CD4-positive, alpha-beta T cell (primary cell): ENCODE results near the gene SMIM35. TPM values are rescaled to one million over a fixed set of nuclear protein-coding genes. Genes with fewer than 3 reads are reported as not detected.

Experiments used
- ATAC-seq: fragments of 200-7000 bp; cut with Tn5 transposase; one replicate; pipeline ENCODE4 v1.10.0; 2022; ENCODE audit warnings: mild to moderate bottlenecking; ENCODE audit not compliant: poor library complexity
- CTCF ChIA-PET: fragments of 350-600 bp; sonication (Branson Sonifier 250); formaldehyde crosslinking; loops from one replicate; lab custom pipeline; 2021; ENCODE audit warnings: antibody characterized with exemption, inconsistent platforms; lab: Charles Lee
- POLR2A ChIA-PET: fragments of 350-600 bp; sonication (Branson Sonifier 250); formaldehyde crosslinking; loops from one replicate; lab custom pipeline; 2021; ENCODE audit warnings: antibody characterized with exemption, inconsistent platforms; lab: Charles Lee
- DNase-seq, 14 experiments: peaks; one replicate each; pipeline ENCODE4 v3.0.0-alpha.2; 2013 to 2020; ENCODE audit warnings: mixed read lengths in 2 of 14
- H3K27ac ChIP-seq, 2 donors: one replicate each; pipeline versions ENCODE4 v1.5.1 to v1.7.0; 2013; ENCODE audit warnings: low read length in 2 of 2, low read depth in 1 of 2, mild to moderate bottlenecking in 1 of 2
- H3K27me3 ChIP-seq, 2 experiments: 1 replicate in 1 of 2; 2 replicates in 1 of 2; pipeline versions ENCODE4 v1.6.1 to v1.7.0; 2013; ENCODE audit warnings: low read length in 2 of 2, control low read depth in 1 of 2, mild to moderate bottlenecking in 1 of 2, moderate library complexity in 1 of 2; ENCODE audit not compliant: insufficient read depth in 2 of 2, control insufficient read depth in 1 of 2
- H3K36me3 ChIP-seq: one replicate; pipeline ENCODE4 v1.6.1; 2013; ENCODE audit warnings: low read length, control low read depth; ENCODE audit not compliant: insufficient read depth
- H3K4me1 ChIP-seq: one replicate; pipeline ENCODE4 v1.6.1; 2013; ENCODE audit warnings: low read length, control low read depth; ENCODE audit not compliant: insufficient read depth
- H3K4me3 ChIP-seq: one replicate; pipeline ENCODE4 v1.5.1; 2013; ENCODE audit warnings: mild to moderate bottlenecking, low read length, moderate library complexity
- H3K9me3 ChIP-seq, 2 experiments: 1 replicate in 1 of 2; 2 replicates in 1 of 2; pipeline versions ENCODE4 v1.6.1 to v1.7.0; 2013; ENCODE audit warnings: low read length in 2 of 2, mild to moderate bottlenecking in 2 of 2, control low read depth in 1 of 2, moderate library complexity in 1 of 2; ENCODE audit not compliant: control insufficient read depth in 1 of 2, insufficient read depth in 1 of 2
- H3K27ac Mint-ChIP-seq: one replicate; pipeline ENCODE4 v1.8.0; 2020; ENCODE audit warnings: mixed read lengths
- H3K27me3 Mint-ChIP-seq: one replicate; pipeline ENCODE4 v1.8.0; 2021; ENCODE audit warnings: mixed read lengths
- H3K36me3 Mint-ChIP-seq: one replicate; pipeline ENCODE4 v1.8.0; 2021; ENCODE audit warnings: low read depth, mixed read lengths
- H3K4me1 Mint-ChIP-seq: one replicate; pipeline ENCODE4 v1.8.0; 2021; ENCODE audit warnings: low read depth, mixed read lengths
- H3K4me3 Mint-ChIP-seq: one replicate; pipeline ENCODE4 v1.8.0; 2020; ENCODE audit warnings: mild to moderate bottlenecking, mixed read lengths
- H3K9me3 Mint-ChIP-seq: one replicate; pipeline ENCODE4 v1.8.0; 2020; ENCODE audit warnings: mixed read lengths
- intact Hi-C, 2 experiments: fragments of 100-400 bp; cut with DNase I in 1 of 2; cut with micrococcal nuclease in 1 of 2; formaldehyde crosslinking; loops; one replicate each; pipeline versions ENCODE4 v1.15.1 to v1.9.0; 2023 to 2025; cut with DNase I, micrococcal nuclease
- total RNA-seq, 174 experiments: library from RNA in 2 of 174; stranded (reverse) in 2 of 174; gene quantifications; one replicate each; pipeline ENCODE4 v1.2.3 and lab custom pipeline; 2021 to 2026
- TF ChIP-seq, protein P1 (sequence below): fragments of 200-600 bp; IDR thresholded peaks from one replicate; pipeline ENCODE4 v1.8.0; 2022; ENCODE audit warnings: antibody characterized with exemption, mild to moderate bottlenecking

The SMIM35 gene
- total RNA-seq, 2 experiments from 2014 or later: 0.06 to 0.08 TPM

DNA sequence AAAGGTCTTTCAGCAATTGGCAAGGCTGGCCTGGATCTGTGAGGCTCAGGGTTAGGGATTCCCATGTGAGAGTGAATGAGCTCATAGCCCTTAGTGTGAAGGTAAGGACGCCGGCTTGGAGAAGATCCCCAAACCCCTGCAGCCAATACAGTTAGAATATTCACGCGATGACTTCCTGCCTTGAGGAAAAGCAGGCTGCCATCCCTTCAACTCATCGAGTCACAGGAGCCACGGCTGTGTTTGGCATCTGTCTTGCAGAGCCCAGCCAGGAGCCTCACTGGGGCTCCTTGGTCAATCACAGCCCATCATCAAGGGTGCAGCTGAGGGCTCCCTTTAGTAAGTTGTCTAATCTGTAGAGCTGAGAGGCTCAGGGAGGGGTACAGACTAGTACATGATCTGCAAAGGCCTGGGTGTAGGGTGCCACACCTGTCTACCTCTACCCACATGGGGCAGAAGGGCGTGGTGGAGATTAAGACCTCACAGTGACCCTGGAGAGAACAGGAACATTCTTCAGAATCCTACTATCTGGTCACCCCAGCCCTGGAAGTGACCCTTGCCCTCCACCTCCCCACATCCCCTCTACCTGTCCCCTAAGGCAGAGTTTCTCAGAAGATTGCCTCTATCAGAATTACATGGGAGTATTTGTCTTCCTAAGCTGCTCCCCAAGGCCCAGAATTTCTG lies 82.1 kb downstream of the SMIM35 start:
- Mint-ChIP-seq H3K36me3 (peaks cover 36% of the 10 kb centered on the region), H3K4me1 (peaks cover 100% of the 10 kb centered on the region), H3K9me3 (no peaks in the 10 kb centered on the region), H3K27ac (peak overlapping the region; percentile 83), H3K4me3 (peak overlapping the region; percentile 82), H3K27me3 (no peaks in the 10 kb centered on the region)
- ChIA-PET POLR2A (interaction anchor here (0.8 to 17.1 kb wide), 5 partner anchors 11 to 53 kb away, joined by 3 to 392 read pairs (median 132); partner anchors contain the start of gene IL10RA), CTCF (interaction anchor here (0.7 to 1.4 kb wide), 2 partner anchors 55 to 58 kb away, joined by 3 read pairs; no protein-coding TSS in a partner anchor)
- Histone ChIP-seq H3K27ac (peak overlapping the region in 1 of 2 donors; percentile 47), H3K27me3 (no peaks in the 10 kb centered on the region), H3K4me3 (no peak overlapping the region), H3K36me3 (peaks cover 13% of the 10 kb centered on the region), H3K9me3 (peaks cover 0 to 3% of the 10 kb centered on the region in 2 experiments), H3K4me1 (peaks cover 100% of the 10 kb centered on the region)
- TF ChIP-seq, protein P1, sequence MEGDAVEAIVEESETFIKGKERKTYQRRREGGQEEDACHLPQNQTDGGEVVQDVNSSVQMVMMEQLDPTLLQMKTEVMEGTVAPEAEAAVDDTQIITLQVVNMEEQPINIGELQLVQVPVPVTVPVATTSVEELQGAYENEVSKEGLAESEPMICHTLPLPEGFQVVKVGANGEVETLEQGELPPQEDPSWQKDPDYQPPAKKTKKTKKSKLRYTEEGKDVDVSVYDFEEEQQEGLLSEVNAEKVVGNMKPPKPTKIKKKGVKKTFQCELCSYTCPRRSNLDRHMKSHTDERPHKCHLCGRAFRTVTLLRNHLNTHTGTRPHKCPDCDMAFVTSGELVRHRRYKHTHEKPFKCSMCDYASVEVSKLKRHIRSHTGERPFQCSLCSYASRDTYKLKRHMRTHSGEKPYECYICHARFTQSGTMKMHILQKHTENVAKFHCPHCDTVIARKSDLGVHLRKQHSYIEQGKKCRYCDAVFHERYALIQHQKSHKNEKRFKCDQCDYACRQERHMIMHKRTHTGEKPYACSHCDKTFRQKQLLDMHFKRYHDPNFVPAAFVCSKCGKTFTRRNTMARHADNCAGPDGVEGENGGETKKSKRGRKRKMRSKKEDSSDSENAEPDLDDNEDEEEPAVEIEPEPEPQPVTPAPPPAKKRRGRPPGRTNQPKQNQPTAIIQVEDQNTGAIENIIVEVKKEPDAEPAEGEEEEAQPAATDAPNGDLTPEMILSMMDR: no peak
- intact Hi-C loops: loop anchor here (5.0 kb wide), 2 partner anchors 43 to 52 kb away; no protein-coding TSS in a partner anchor
- DNase-seq (peak in 2 of 14 experiments; percentile 11 to 32), ATAC-seq (no peak)

DNA sequence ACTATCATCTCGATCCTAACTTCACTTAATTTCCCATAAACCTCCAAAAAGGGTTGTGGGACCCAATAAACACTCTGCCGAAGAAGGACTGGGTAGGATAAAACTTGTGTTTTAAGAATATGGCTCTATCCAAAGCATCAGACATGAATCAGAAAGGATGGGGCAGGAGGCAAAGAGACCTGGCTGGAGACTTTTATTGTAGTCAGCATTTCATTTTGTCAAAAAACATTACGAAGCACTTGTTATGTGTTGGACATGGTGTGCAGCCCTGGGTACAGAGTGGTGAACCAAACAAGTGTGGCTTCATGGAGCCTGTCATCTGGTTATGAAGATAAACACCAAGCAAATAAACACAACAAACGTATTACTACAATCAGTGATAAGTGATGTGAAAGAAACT lies 83.3 kb downstream of the SMIM35 start:
- ChIA-PET POLR2A (interaction anchor here (0.7 to 17.1 kb wide), 11 partner anchors 9 to 312 kb away, joined by 3 to 392 read pairs (median 9); partner anchors contain the start of gene IL10RA), CTCF (interaction anchor here (1.1 to 2.0 kb wide), 4 partner anchors 19 to 186 kb away, joined by 3 to 6 read pairs (median 4); no protein-coding TSS in a partner anchor)
- Histone ChIP-seq H3K27me3 (no peaks in the 10 kb centered on the region), H3K36me3 (peaks cover 26% of the 10 kb centered on the region), H3K4me1 (peaks cover 100% of the 10 kb centered on the region), H3K27ac (peak overlapping the region in 1 of 2 donors; percentile 76), H3K9me3 (peaks cover 0 to 3% of the 10 kb centered on the region in 2 experiments), H3K4me3 (no peak overlapping the region)
- H3K27me3 Mint-ChIP-seq: no peaks in the 10 kb centered on the region
- peak overlapping the region; percentile 84 for H3K27ac Mint-ChIP-seq
- DNase-seq: peak in 1 of 14 experiments; percentile 20
- H3K4me3 Mint-ChIP-seq: peak overlapping the region; percentile 82
- TF ChIP-seq, protein P1: no peak
- no peak for ATAC-seq
- peaks cover 48% of the 10 kb centered on the region for H3K36me3 Mint-ChIP-seq
- intact Hi-C loops: loop anchor here in 1 of 2 experiments (2.0 to 5.0 kb wide), 3 partner anchors 17 to 51 kb away; partner anchors contain the start of gene IL10RA
- H3K4me1 Mint-ChIP-seq: peaks cover 92% of the 10 kb centered on the region
- H3K9me3 Mint-ChIP-seq: no peaks in the 10 kb centered on the region

DNA sequence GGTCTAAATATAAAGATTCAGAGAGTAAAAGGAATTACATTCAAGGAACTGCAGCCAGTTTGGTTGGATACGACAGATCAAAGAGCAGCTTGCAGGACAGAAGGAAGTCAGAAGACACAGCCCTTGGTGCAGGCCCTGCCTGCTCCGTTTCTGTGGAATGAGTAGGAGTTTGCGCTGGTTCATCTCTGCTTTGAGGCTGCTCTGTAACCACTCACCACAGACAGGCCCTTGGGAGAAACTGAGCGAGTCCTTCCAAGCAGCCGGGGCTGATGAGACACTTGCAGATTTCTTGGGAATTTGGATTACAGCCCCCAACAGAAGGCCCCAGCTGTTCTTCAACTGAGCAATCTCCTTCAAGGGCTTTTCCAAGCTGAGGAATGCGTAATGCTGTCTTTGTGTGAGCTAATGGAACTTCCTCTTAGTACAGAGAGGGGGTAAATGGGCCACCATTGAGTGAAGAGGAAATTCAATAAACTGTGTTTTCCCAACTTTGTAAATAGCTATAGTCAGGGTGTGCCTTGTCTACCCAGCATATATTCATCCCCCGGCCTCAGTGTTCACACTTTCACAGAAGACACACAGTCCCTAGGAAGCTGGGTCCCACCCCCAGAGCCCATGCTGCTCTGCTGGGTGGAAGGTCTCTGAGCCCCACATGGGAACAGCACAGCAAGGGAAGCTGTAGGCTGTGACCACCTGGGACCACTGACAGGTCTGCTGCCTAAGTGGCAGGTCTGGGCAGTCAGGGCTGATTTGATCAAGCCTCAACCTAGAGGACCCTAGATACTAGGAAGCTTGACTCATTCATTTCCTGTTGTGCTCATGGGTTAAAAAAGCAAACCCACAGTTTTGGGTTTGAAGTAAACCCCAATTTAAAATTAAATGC lies 84.0 kb downstream of the SMIM35 start:
- no peaks in the 10 kb centered on the region for H3K9me3 Mint-ChIP-seq
- peaks cover 99% of the 10 kb centered on the region for H3K4me1 ChIP-seq
- H3K4me1 Mint-ChIP-seq: peaks cover 92% of the 10 kb centered on the region
- H3K27me3 Mint-ChIP-seq: no peaks in the 10 kb centered on the region
- peak overlapping the region; percentile 72 to 76 for H3K27ac ChIP-seq
- peak overlapping the region; percentile 10 for H3K4me3 ChIP-seq
- ATAC-seq (peak; percentile 48), DNase-seq (peak in 10 of 14 experiments; percentile 29 to 70 (median 48))
- peak overlapping the region; percentile 82 for H3K4me3 Mint-ChIP-seq
- TF ChIP-seq, protein P1: no peak
- H3K36me3 Mint-ChIP-seq: peaks cover 55% of the 10 kb centered on the region
- peaks cover 32% of the 10 kb centered on the region for H3K36me3 ChIP-seq
- ChIA-PET CTCF (interaction anchor here (1.1 to 2.0 kb wide), 5 partner anchors 18 to 185 kb away, joined by 3 to 6 read pairs (median 4); no protein-coding TSS in a partner anchor), POLR2A (interaction anchor here (0.7 to 17.1 kb wide), 11 partner anchors 9 to 174 kb away, joined by 3 to 392 read pairs (median 9); partner anchors contain the start of gene IL10RA)
- H3K27ac Mint-ChIP-seq: peak overlapping the region; percentile 84
- H3K27me3 ChIP-seq: no peaks in the 10 kb centered on the region
- intact Hi-C loops: loop anchor here in 1 of 2 experiments (2.0 to 5.0 kb wide), 3 partner anchors 16 to 50 kb away; partner anchors contain the start of gene IL10RA
- H3K9me3 ChIP-seq: peaks cover 0 to 3% of the 10 kb centered on the region in 2 experiments
